ENCODE results near the gene CEP78. TPM values are rescaled to one million over a fixed set of nuclear protein-coding genes. Genes with fewer than 3 reads are reported as not detected.

The CEP78 gene
- total and polyA plus RNA-seq, 11 donors: 1.1 to 8.2 (median 3.3) TPM

- no peak for TF ChIP-seq POLR2A (IDR thresholded peaks at IDR 0.05)
- TF ChIP-seq, protein P1, sequence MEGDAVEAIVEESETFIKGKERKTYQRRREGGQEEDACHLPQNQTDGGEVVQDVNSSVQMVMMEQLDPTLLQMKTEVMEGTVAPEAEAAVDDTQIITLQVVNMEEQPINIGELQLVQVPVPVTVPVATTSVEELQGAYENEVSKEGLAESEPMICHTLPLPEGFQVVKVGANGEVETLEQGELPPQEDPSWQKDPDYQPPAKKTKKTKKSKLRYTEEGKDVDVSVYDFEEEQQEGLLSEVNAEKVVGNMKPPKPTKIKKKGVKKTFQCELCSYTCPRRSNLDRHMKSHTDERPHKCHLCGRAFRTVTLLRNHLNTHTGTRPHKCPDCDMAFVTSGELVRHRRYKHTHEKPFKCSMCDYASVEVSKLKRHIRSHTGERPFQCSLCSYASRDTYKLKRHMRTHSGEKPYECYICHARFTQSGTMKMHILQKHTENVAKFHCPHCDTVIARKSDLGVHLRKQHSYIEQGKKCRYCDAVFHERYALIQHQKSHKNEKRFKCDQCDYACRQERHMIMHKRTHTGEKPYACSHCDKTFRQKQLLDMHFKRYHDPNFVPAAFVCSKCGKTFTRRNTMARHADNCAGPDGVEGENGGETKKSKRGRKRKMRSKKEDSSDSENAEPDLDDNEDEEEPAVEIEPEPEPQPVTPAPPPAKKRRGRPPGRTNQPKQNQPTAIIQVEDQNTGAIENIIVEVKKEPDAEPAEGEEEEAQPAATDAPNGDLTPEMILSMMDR (IDR thresholded peaks at IDR 0.05): no peak
- ATAC-seq: no peak
- H3K36me3 ChIP-seq: no peaks in the 10 kb centered on the region
- no peak overlapping the region for H3K4me3 ChIP-seq
- no peak overlapping the region for H3K27ac ChIP-seq
- no peaks in the 10 kb centered on the region for H3K27me3 ChIP-seq
- no peaks in the 10 kb centered on the region for H3K9me3 ChIP-seq
- H3K4me1 ChIP-seq: no peaks in the 10 kb centered on the region
- no peak for DNase-seq
- intact Hi-C loops (cut with DNase I): no loop called here
- WGBS, 4 donors: 79 to 95% (median 88%) methylated on average over 6 of the region's 6 CpGs
Observed at GRCh38 chr9:78309066-78309465, 73.2 kb downstream of the CEP78 start.

- Histone ChIP-seq H3K9me3 (no peaks in the 10 kb centered on the region), H3K4me3 (no peak overlapping the region), H3K27me3 (no peaks in the 10 kb centered on the region), H3K4me1 (peaks cover 0 to 10% (median 0%) of the 10 kb centered on the region in 12 donors), H3K27ac (no peak overlapping the region), H3K36me3 (no peaks in the 10 kb centered on the region)
- ATAC-seq (no peak), DNase-seq (no peak)
- TF ChIP-seq, protein P1 (IDR thresholded peaks at IDR 0.05): no peak
- TF ChIP-seq POLR2A (IDR thresholded peaks at IDR 0.05): no peak
- 93 to 98% (median 96%) methylated on average over 5 of the region's 5 CpGs for WGBS, 4 donors
- intact Hi-C loops (cut with DNase I): no loop called here
Observed at GRCh38 chr9:78311075-78311474, 75.2 kb downstream of the CEP78 start.

DNA sequence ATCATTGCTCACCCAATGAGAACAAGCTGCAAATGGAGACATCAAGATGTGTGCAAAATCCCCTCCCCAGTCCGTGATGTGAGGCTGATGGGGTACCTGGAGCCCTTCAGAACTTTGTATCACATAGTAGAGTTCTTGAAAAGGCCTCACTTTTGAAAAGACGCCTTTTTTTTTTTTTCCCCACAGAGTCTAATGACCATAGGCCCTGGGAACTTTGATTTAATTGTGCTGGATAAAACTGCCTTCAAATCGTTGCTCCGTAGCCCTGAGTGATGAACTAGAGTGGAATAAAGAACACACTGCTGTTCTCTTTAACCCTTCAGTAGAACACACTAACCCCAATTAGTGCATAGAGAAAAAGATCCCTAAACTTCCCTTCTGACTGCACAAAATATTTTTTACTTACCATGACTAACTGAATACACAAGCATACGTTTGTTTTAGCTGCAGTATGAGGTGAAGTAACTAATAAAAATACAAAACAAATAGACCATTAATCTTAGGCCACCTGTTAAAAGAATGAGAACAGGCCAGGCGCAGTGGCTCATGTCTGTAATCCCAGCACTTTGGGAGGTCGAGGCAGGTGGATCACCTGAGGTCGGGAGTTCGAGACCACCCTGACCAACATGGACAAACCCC is 76.1 kb downstream of the CEP78 start:
- TF ChIP-seq, protein P1 (IDR thresholded peaks at IDR 0.05): no peak
- TF ChIP-seq POLR2A (IDR thresholded peaks at IDR 0.05): no peak
- no peaks in the 10 kb centered on the region for H3K27me3 ChIP-seq
- ATAC-seq: no peak
- intact Hi-C loops (cut with DNase I): no loop called here
- H3K4me3 ChIP-seq: no peak overlapping the region
- 65 to 89% (median 79%) methylated on average over 9 of the region's 9 CpGs for WGBS, 4 donors
- no peaks in the 10 kb centered on the region for H3K36me3 ChIP-seq
- H3K9me3 ChIP-seq: no peaks in the 10 kb centered on the region
- DNase-seq: no peak
- H3K4me1 ChIP-seq: peaks cover 0 to 10% (median 0%) of the 10 kb centered on the region in 12 donors
- no peak overlapping the region for H3K27ac ChIP-seq

- ATAC-seq (no peak), DNase-seq (no peak)
- WGBS, 4 donors: 87 to 95% (median 92%) methylated on average over 5 of the region's 5 CpGs
- Histone ChIP-seq H3K4me1 (peaks cover 0 to 10% (median 0%) of the 10 kb centered on the region in 12 donors), H3K27ac (no peak overlapping the region), H3K27me3 (no peaks in the 10 kb centered on the region), H3K9me3 (no peaks in the 10 kb centered on the region), H3K36me3 (no peaks in the 10 kb centered on the region), H3K4me3 (no peak overlapping the region)
- intact Hi-C loops (cut with DNase I): no loop called here
- no peak for TF ChIP-seq POLR2A (IDR thresholded peaks at IDR 0.05)
- TF ChIP-seq, protein P1 (IDR thresholded peaks at IDR 0.05): no peak
Observed at GRCh38 chr9:78314550-78314949, 78.7 kb downstream of the CEP78 start.
